Liver (tissue), 9 donors: Measurements from ENCODE around the gene KMT2B. TPM values are rescaled to one million over a fixed set of nuclear protein-coding genes. Genes with fewer than 3 reads are reported as not detected.

ENCODE experiments used
- DNase-seq: peaks from one replicate; pipeline ENCODE4 v3.0.0-alpha.2; 2017; ENCODE audit warnings: low spot score
- H3K27ac ChIP-seq, 2 donors: one replicate each; pipeline ENCODE4 v1.7.0; 2013; ENCODE audit warnings: inconsistent platforms in 2 of 2, low read length in 2 of 2, control low read depth in 1 of 2, low read depth in 1 of 2, mild to moderate bottlenecking in 1 of 2
- H3K27me3 ChIP-seq, 4 donors: one replicate each; pipeline versions ENCODE4 v1.6.1 to v1.7.0; 2013; ENCODE audit warnings: low read length in 3 of 4, inconsistent platforms in 1 of 4, mild to moderate bottlenecking in 1 of 4, moderate library complexity in 1 of 4; ENCODE audit not compliant: control insufficient read depth in 4 of 4, insufficient read depth in 4 of 4
- H3K36me3 ChIP-seq, 4 donors: one replicate each; pipeline versions ENCODE4 v1.6.1 to v1.7.0; 2013; ENCODE audit warnings: low read length in 3 of 4, mild to moderate bottlenecking in 3 of 4, low read depth in 1 of 4, moderate library complexity in 1 of 4; ENCODE audit not compliant: control insufficient read depth in 4 of 4, insufficient read depth in 3 of 4
- H3K4me1 ChIP-seq, 4 donors: one replicate each; pipeline versions ENCODE4 v1.6.1 to v1.7.0; 2013; ENCODE audit warnings: low read length in 3 of 4, mild to moderate bottlenecking in 3 of 4, moderate library complexity in 1 of 4; ENCODE audit not compliant: control insufficient read depth in 4 of 4, insufficient read depth in 4 of 4
- H3K4me3 ChIP-seq, 3 donors: one replicate each; pipeline versions ENCODE4 v1.6.1 to v1.7.0; 2013; ENCODE audit warnings: low read length in 3 of 3, control low read depth in 1 of 3, low read depth in 1 of 3, mild to moderate bottlenecking in 1 of 3
- H3K9ac ChIP-seq, 2 donors: one replicate each; pipeline ENCODE4 v1.7.0; 2013; ENCODE audit warnings: low read length in 2 of 2, mild to moderate bottlenecking in 2 of 2, moderate library complexity in 2 of 2, control low read depth in 1 of 2, low read depth in 1 of 2
- H3K9me3 ChIP-seq, 4 donors: one replicate each; pipeline versions ENCODE4 v1.6.1 to v1.7.0; 2013; ENCODE audit warnings: low read length in 3 of 4; ENCODE audit not compliant: control insufficient read depth in 4 of 4
- EGR1 ChIP-seq, 2 donors: IDR thresholded peaks; 2 replicates each; pipeline ENCODE4 v1.6.1; 2016 to 2018; ENCODE audit warnings: antibody characterized with exemption in 2 of 2, low read depth in 2 of 2
- FOXA1 ChIP-seq: IDR thresholded peaks from 2 replicates; pipeline ENCODE4 v1.6.1; 2016; ENCODE audit warnings: antibody characterized with exemption
- FOXA2 ChIP-seq: IDR thresholded peaks from 2 replicates; pipeline ENCODE4 v1.6.1; 2016; ENCODE audit warnings: antibody characterized with exemption
- GABPA ChIP-seq, 2 donors: IDR thresholded peaks in 1 of 2; conservative IDR thresholded peaks in 1 of 2; 2 replicates each; pipeline ENCODE4 v1.6.1; 2016; ENCODE audit warnings: antibody characterized with exemption in 2 of 2, mild to moderate bottlenecking in 1 of 2, moderate library complexity in 1 of 2
- HNF4A ChIP-seq, 2 donors: conservative IDR thresholded peaks; 2 replicates each; pipeline ENCODE4 v1.6.1; 2016; ENCODE audit warnings: antibody characterized with exemption in 2 of 2, mild to moderate bottlenecking in 2 of 2
- HNF4G ChIP-seq: IDR thresholded peaks from 2 replicates; pipeline ENCODE4 v1.6.1; 2016; ENCODE audit warnings: antibody characterized with exemption
- JUND ChIP-seq, 2 donors: IDR thresholded peaks; 2 replicates each; pipeline ENCODE4 v1.6.1; 2016; ENCODE audit warnings: antibody characterized with exemption in 2 of 2
- MAX ChIP-seq: IDR thresholded peaks from 2 replicates; pipeline ENCODE4 v1.6.1; 2016; ENCODE audit warnings: antibody characterized with exemption
- NR2F2 ChIP-seq: IDR thresholded peaks from 2 replicates; pipeline ENCODE4 v1.6.1; 2016; ENCODE audit warnings: antibody characterized with exemption
- RAD21 ChIP-seq, 2 donors: IDR thresholded peaks; 2 replicates each; pipeline ENCODE4 v1.6.1; 2016; ENCODE audit warnings: antibody characterized with exemption in 2 of 2, mild to moderate bottlenecking in 2 of 2
- REST ChIP-seq: IDR thresholded peaks from 2 replicates; pipeline ENCODE4 v1.6.1; 2016; ENCODE audit warnings: antibody characterized with exemption, mild to moderate bottlenecking
- RXRA ChIP-seq, 2 donors: IDR thresholded peaks; 2 replicates each; pipeline ENCODE4 v1.6.1; 2017 to 2018; ENCODE audit warnings: antibody characterized with exemption in 2 of 2, mild to moderate bottlenecking in 1 of 2
- SP1 ChIP-seq: IDR thresholded peaks from 2 replicates; pipeline ENCODE4 v1.6.1; 2018; ENCODE audit warnings: antibody characterized with exemption, mild to moderate bottlenecking
- TAF1 ChIP-seq: conservative IDR thresholded peaks from 2 replicates; pipeline ENCODE4 v1.6.1; 2016; ENCODE audit warnings: antibody characterized with exemption, mild to moderate bottlenecking
- YY1 ChIP-seq: IDR thresholded peaks from 2 replicates; pipeline ENCODE4 v1.6.1; 2016; ENCODE audit warnings: antibody characterized with exemption, mild to moderate bottlenecking
- WGBS: extraction: QIAGEN DNeasy Blood & Tissue Kit; methylation state at CpG from one replicate; pipeline ENCODE4 v1.1.7; 2013; 5-methylcytosine and 5-hydroxymethylcytosine counted together
- polyA plus RNA-seq, 2 donors: library from polyadenylated mRNA; stranded (reverse) in 1 of 2; unstranded in 1 of 2; fragments of 200-250 nt in 1 of 2; fragments of >200 nt in 1 of 2; fragmentation: Nextera tagmentation in 1 of 2; extraction: Ambion mirVana in 1 of 2; gene quantifications; one replicate each; pipeline versions ENCODE4 v1.2.1 to v1.2.3, GENCODE V29; 2013 to 2015
- total RNA-seq, 2 donors: library from RNA; depleted of rRNA; stranded (reverse); fragments of >200 nt; gene quantifications; one replicate each; pipeline ENCODE4 v1.2.3, GENCODE V29; 2014
- TF ChIP-seq, protein P1 (sequence below): IDR thresholded peaks from 2 replicates; pipeline ENCODE4 v1.6.1; 2016; ENCODE audit warnings: antibody characterized with exemption
- donor health status: healthy.
- donor health status: healthy.
- donor health status: healthy.
- donor health status: healthy.
- donor health status: healthy.

The KMT2B gene
- total and polyA plus RNA-seq, 4 donors, result 3.7 to 12.1 (median 8.3) TPM

DNA sequence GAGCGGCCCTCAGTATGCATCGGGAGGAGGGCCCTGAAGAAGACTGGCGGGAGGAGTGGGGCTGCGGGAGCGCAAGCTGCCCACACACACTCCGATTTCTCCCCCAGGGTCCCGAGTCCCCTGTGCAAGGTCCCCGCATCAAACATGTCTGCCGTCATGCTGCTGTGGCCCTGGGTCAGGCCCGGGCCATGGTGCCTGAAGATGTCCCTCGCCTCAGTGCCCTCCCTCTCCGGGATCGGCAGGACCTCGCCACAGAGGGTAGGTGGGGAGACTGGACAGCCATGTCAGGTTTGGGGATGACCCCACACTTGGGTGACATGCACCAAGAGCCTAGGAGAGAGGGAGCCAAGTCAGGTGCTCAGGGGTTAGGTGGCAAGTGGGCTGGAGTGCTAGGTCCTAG, 4.7 kb downstream of the KMT2B start:
- TF ChIP-seq MAX (no peak), GABPA (IDR thresholded peaks at IDR 0.05 in 1 of 2, conservative IDR thresholded peaks at IDR 0.05 in 1 of 2) (no peak), EGR1 (IDR thresholded peaks at IDR 0.05; ENCODE audit: low read depth in 2 of 2) (no peak), NR2F2 (no peak), TAF1 (no peak), YY1 (no peak), FOXA2 (no peak), SP1 (no peak), JUND (IDR thresholded peaks at IDR 0.05) (no peak), REST (no peak), RAD21 (IDR thresholded peaks at IDR 0.05) (no peak), HNF4A (conservative IDR thresholded peaks at IDR 0.05) (no peak), FOXA1 (no peak), RXRA (IDR thresholded peaks at IDR 0.05) (no peak)
- TF ChIP-seq, protein P1, sequence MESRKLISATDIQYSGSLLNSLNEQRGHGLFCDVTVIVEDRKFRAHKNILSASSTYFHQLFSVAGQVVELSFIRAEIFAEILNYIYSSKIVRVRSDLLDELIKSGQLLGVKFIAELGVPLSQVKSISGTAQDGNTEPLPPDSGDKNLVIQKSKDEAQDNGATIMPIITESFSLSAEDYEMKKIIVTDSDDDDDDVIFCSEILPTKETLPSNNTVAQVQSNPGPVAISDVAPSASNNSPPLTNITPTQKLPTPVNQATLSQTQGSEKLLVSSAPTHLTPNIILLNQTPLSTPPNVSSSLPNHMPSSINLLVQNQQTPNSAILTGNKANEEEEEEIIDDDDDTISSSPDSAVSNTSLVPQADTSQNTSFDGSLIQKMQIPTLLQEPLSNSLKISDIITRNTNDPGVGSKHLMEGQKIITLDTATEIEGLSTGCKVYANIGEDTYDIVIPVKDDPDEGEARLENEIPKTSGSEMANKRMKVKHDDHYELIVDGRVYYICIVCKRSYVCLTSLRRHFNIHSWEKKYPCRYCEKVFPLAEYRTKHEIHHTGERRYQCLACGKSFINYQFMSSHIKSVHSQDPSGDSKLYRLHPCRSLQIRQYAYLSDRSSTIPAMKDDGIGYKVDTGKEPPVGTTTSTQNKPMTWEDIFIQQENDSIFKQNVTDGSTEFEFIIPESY, result no peak
- DNase-seq, result no peak
- no peak overlapping the region for H3K27ac ChIP-seq
- no peak overlapping the region for H3K9ac ChIP-seq
- H3K36me3 ChIP-seq, result peaks cover 45 to 63% (median 51%) of the 10 kb centered on the region in 4 donors
- no peaks in the 10 kb centered on the region for H3K27me3 ChIP-seq
- peaks cover 7 to 20% (median 17%) of the 10 kb centered on the region in 4 donors for H3K4me1 ChIP-seq
- H3K9me3 ChIP-seq, result no peaks in the 10 kb centered on the region
- H3K4me3 ChIP-seq, result no peak overlapping the region
- WGBS, result 98% methylated on average over 14 of the region's 14 CpGs

DNA sequence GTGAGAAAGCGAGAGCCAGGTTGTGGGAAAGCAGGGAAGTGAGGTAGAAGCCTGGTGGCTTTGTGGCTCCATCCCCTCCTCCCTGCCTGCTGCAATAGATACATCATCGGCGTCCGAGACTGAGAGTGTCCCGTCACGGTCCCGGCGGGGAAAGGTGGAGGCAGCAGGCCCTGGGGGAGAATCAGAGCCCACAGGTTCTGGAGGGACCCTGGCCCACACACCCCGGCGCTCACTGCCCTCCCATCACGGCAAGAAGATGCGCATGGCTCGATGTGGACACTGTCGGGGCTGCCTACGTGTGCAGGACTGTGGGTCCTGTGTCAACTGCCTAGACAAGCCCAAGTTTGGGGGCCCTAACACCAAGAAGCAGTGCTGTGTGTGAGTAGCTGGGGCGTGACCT, 5.1 kb downstream of the KMT2B start:
- H3K4me3 ChIP-seq, result no peak overlapping the region
- peaks cover 49 to 67% (median 55%) of the 10 kb centered on the region in 4 donors for H3K36me3 ChIP-seq
- peaks cover 7 to 20% (median 17%) of the 10 kb centered on the region in 4 donors for H3K4me1 ChIP-seq
- no peak overlapping the region for H3K9ac ChIP-seq
- no peak overlapping the region for H3K27ac ChIP-seq
- H3K9me3 ChIP-seq, result no peaks in the 10 kb centered on the region
- 96% methylated on average over 16 of the region's 16 CpGs for WGBS
- DNase-seq, result no peak
- TF ChIP-seq GABPA (IDR thresholded peaks at IDR 0.05 in 1 of 2, conservative IDR thresholded peaks at IDR 0.05 in 1 of 2), result no peak
- TF ChIP-seq HNF4G, result no peak
- TF ChIP-seq JUND (IDR thresholded peaks at IDR 0.05), result no peak
- no peak for TF ChIP-seq EGR1 (IDR thresholded peaks at IDR 0.05; ENCODE audit: low read depth in 2 of 2)
- no peaks in the 10 kb centered on the region for H3K27me3 ChIP-seq
